ENCODE results near the gene NLRP6. TPM values are rescaled to one million over a fixed set of nuclear protein-coding genes. Genes with fewer than 3 reads are reported as not detected.

NLRP6 gene
- total RNA-seq, 1 experiment from 2014 or later: not detected

- H2BK120ac ChIP-seq (ENCODE audit: low read depth, low read length, poor library complexity, severe bottlenecking): no peak overlapping the region
- Mint-ChIP-seq H3K4me3 (no peak overlapping the region), H3K36me3 (ENCODE audit: insufficient read depth in 1 of 3, low read depth in 3 of 3) (peaks cover 49 to 75% (median 57%) of the 10 kb centered on the region in 3 experiments), H3K27ac (peak overlapping the region in 1 of 3 experiments; percentile 90; a peak in 1 of 7 replicates), H3K9me3 (no peaks in the 10 kb centered on the region), H3K27me3 (ENCODE audit: low read depth) (no peaks in the 10 kb centered on the region; the same call in 1 of the 2 replicates), H3K4me1 (peaks cover 0 to 5% of the 10 kb centered on the region in 2 experiments; a peak in 2 of 4 replicates)
- H3K4ac ChIP-seq (ENCODE audit: low read depth, low read length): no peak overlapping the region
- H2BK15ac ChIP-seq (ENCODE audit: low read depth, low read length): no peak overlapping the region
- no peak overlapping the region for H3K4me2 ChIP-seq (ENCODE audit: insufficient read depth, insufficient read length, low read length)
- no peaks in the 10 kb centered on the region for H3K4me1 ChIP-seq (ENCODE audit: insufficient read depth, low read length)
- no peak overlapping the region for H3T11ph ChIP-seq (ENCODE audit: low read length)
- H2AK5ac ChIP-seq (ENCODE audit: insufficient read length, low read length): no peak overlapping the region
- no peak overlapping the region for H3K18ac ChIP-seq (ENCODE audit: insufficient read length, low read depth, low read length)
- no peak overlapping the region for H3K27ac ChIP-seq (ENCODE audit: insufficient read length, low read depth, low read length)
- H4K5ac ChIP-seq (ENCODE audit: insufficient read length, low read depth, low read length): no peak overlapping the region
- H4K20me1 ChIP-seq (ENCODE audit: control insufficient read depth, insufficient read depth, insufficient read length): no peaks in the 10 kb centered on the region
- no peak overlapping the region for H3K9ac ChIP-seq (ENCODE audit: extremely low read depth, insufficient read length, low read length)
- no peaks in the 10 kb centered on the region for H3K23me2 ChIP-seq (ENCODE audit: insufficient read length, low read depth, low read length, poor library complexity, severe bottlenecking)
- no peaks in the 10 kb centered on the region for H3K9me3 ChIP-seq (ENCODE audit: control insufficient read depth, low read depth, low read length)
- no peak overlapping the region for H3K56ac ChIP-seq (ENCODE audit: insufficient read length, low read depth, low read length)
- TF ChIP-seq CTCF (conservative IDR thresholded peaks at IDR 0.05): no peak
- no peak overlapping the region for H2AFZ ChIP-seq (ENCODE audit: low read length)
- no peaks in the 10 kb centered on the region for H3K79me2 ChIP-seq (ENCODE audit: insufficient read depth, low read length)
- no peak overlapping the region for H2BK12ac ChIP-seq (ENCODE audit: insufficient read length, low read depth, low read length)
- H3K79me1 ChIP-seq (ENCODE audit: insufficient read depth, low read depth, low read length, poor library complexity, severe bottlenecking): no peaks in the 10 kb centered on the region
- WGBS (ENCODE audit: extremely low coverage, insufficient read length, low lambda C conversion rate): no CpG with 5 or more reads among the region's 5 CpGs
- no peak for DNase-seq
- no peak overlapping the region for H3K14ac ChIP-seq (ENCODE audit: insufficient read depth, low read length)
- no peak overlapping the region for H2BK5ac ChIP-seq (ENCODE audit: insufficient read length, low read length)
- no peak overlapping the region for H4K91ac ChIP-seq (ENCODE audit: insufficient read length, low read depth, low read length)
- no peaks in the 10 kb centered on the region for H3K27me3 ChIP-seq (ENCODE audit: insufficient read depth, low read length)
- no peak overlapping the region for H2BK20ac ChIP-seq (ENCODE audit: low read depth, low read length, poor library complexity, severe bottlenecking)
- H3K23ac ChIP-seq (ENCODE audit: insufficient read length, low read depth, low read length): no peak overlapping the region
- H4K8ac ChIP-seq (replicated peaks; ENCODE audit: insufficient read length, low read depth, low read length): no peak overlapping the region
Observed at GRCh38 chr11:250274-250673, 27.9 kb upstream of the NLRP6 start.

Data from H9 (cell line).